Measurements from ENCODE around the gene DENND4B. TPM values are rescaled to one million over a fixed set of nuclear protein-coding genes. Genes with fewer than 3 reads are reported as not detected.

The DENND4B gene
- total RNA-seq, 4 donors from 2014 or later = 42.3 to 121 (median 50.3) TPM

GRCh38 chr1:153973525-153973924 lies 27.0 kb upstream of the DENND4B start:
- no peak for TF ChIP-seq CTCF (IDR thresholded peaks at IDR 0.05)
- H3K27ac ChIP-seq = no peak overlapping the region
- peaks cover 8 to 24% (median 17%) of the 10 kb centered on the region in 4 donors for H3K4me1 ChIP-seq
- in situ Hi-C loops (cut with MboI; ENCODE audit: low pct_ligation_motif_present in 1 of 4, low pct_unique_long_range_greater_than_20kb in 1 of 4, low sequenced_read_pairs in 3 of 4) = loop anchor here in 1 of 4 donors (25.0 kb wide), 1 partner anchor 311 kb away; the partner anchor contains the start of genes ILF2 and SNAPIN
- H3K27me3 ChIP-seq = no peaks in the 10 kb centered on the region
- no peaks in the 10 kb centered on the region for H3K9me3 ChIP-seq
- intact Hi-C loops (cut with DNase I; ENCODE audit: low total_unique reads) = no loop called here
- no peak for DNase-seq
- peaks cover 0 to 20% (median 9%) of the 10 kb centered on the region in 4 donors for H3K36me3 ChIP-seq
- WGBS, 2 donors (ENCODE audit: low coverage in 1 of 2) = 87 to 92% methylated on average over 3 to 7 of the region's 7 CpGs
- no peak overlapping the region for H3K4me3 ChIP-seq

GRCh38 chr1:153973071-153973470 lies 26.6 kb upstream of the DENND4B start:
- no peak for DNase-seq
- Histone ChIP-seq H3K4me1 (peaks cover 8 to 24% (median 15%) of the 10 kb centered on the region in 4 donors), H3K4me3 (no peak overlapping the region), H3K27ac (no peak overlapping the region), H3K27me3 (no peaks in the 10 kb centered on the region), H3K36me3 (peaks cover 0 to 20% (median 9%) of the 10 kb centered on the region in 4 donors), H3K9me3 (no peaks in the 10 kb centered on the region)
- in situ Hi-C loops (cut with MboI; ENCODE audit: low pct_ligation_motif_present in 1 of 4, low pct_unique_long_range_greater_than_20kb in 1 of 4, low sequenced_read_pairs in 3 of 4) (loop anchor here in 1 of 4 donors (25.0 kb wide), 1 partner anchor 311 kb away; the partner anchor contains the start of genes ILF2 and SNAPIN), intact Hi-C loops (cut with DNase I; ENCODE audit: low total_unique reads) (no loop called here)
- TF ChIP-seq POLR2AphosphoS5 (IDR thresholded peaks at IDR 0.05) (no peak), POLR2A (IDR thresholded peaks at IDR 0.05) (no peak), EP300 (IDR thresholded peaks at IDR 0.05; ENCODE audit: low read depth) (no peak), CTCF (IDR thresholded peaks at IDR 0.05) (no peak)
- WGBS, 2 donors (ENCODE audit: low coverage in 1 of 2) = 94% methylated on average over 3 of the region's 3 CpGs; no CpG with 5 or more reads in 1 of the 2 donors

GRCh38 chr1:153970346-153970745 lies 23.8 kb upstream of the DENND4B start:
- TF ChIP-seq POLR2A (IDR thresholded peaks at IDR 0.05) (no peak), POLR2AphosphoS5 (IDR thresholded peaks at IDR 0.05) (no peak), CTCF (IDR thresholded peaks at IDR 0.05) (no peak), EP300 (IDR thresholded peaks at IDR 0.05; ENCODE audit: low read depth) (no peak)
- no peak overlapping the region for H3K4me3 ChIP-seq
- H3K4me1 ChIP-seq = peaks cover 9 to 26% (median 17%) of the 10 kb centered on the region in 4 donors
- H3K27me3 ChIP-seq = no peaks in the 10 kb centered on the region
- H3K27ac ChIP-seq = no peak overlapping the region
- H3K36me3 ChIP-seq = peaks cover 0 to 14% (median 6%) of the 10 kb centered on the region in 4 donors
- H3K9me3 ChIP-seq = no peaks in the 10 kb centered on the region
- intact Hi-C loops (cut with DNase I; ENCODE audit: low total_unique reads) (no loop called here), in situ Hi-C loops (cut with MboI; ENCODE audit: low pct_ligation_motif_present in 1 of 4, low pct_unique_long_range_greater_than_20kb in 1 of 4, low sequenced_read_pairs in 3 of 4) (loop anchor here in 1 of 4 donors (25.0 kb wide), 1 partner anchor 308 kb away; the partner anchor contains the start of genes ILF2 and SNAPIN)
- WGBS, 2 donors (ENCODE audit: low coverage in 1 of 2) = 83 to 89% methylated on average over 2 of the region's 2 CpGs
- no peak for DNase-seq

- H3K27me3 ChIP-seq = no peaks in the 10 kb centered on the region
- H3K4me3 ChIP-seq = no peak overlapping the region
- WGBS, 2 donors (ENCODE audit: low coverage in 1 of 2) = 80 to 87% methylated on average over 1 to 2 of the region's 2 CpGs
- no peaks in the 10 kb centered on the region for H3K9me3 ChIP-seq
- peaks cover 11 to 35% (median 25%) of the 10 kb centered on the region in 4 donors for H3K4me1 ChIP-seq
- TF ChIP-seq CTCF (IDR thresholded peaks at IDR 0.05) = no peak
- TF ChIP-seq POLR2AphosphoS5 (IDR thresholded peaks at IDR 0.05) = no peak
- TF ChIP-seq POLR2A (IDR thresholded peaks at IDR 0.05) = no peak
- TF ChIP-seq EP300 (IDR thresholded peaks at IDR 0.05; ENCODE audit: low read depth) = no peak
- H3K27ac ChIP-seq = no peak overlapping the region
- DNase-seq = no peak
- H3K36me3 ChIP-seq = peaks cover 0 to under 1% (median 0%) of the 10 kb centered on the region in 4 donors
- in situ Hi-C loops (cut with MboI; ENCODE audit: low pct_ligation_motif_present in 1 of 4, low pct_unique_long_range_greater_than_20kb in 1 of 4, low sequenced_read_pairs in 3 of 4) = loop anchor here in 1 of 4 donors (25.0 kb wide), 1 partner anchor 307 kb away; the partner anchor contains the start of genes ILF2 and SNAPIN
- intact Hi-C loops (cut with DNase I; ENCODE audit: low total_unique reads) = no loop called here
These were observed 22.5 kb upstream of the DENND4B start for GRCh38 chr1:153968972-153969371.
